Measurements from ENCODE around the gene CHST14. TPM values are rescaled to one million over a fixed set of nuclear protein-coding genes. Genes with fewer than 3 reads are reported as not detected.

Gene CHST14
- total RNA-seq, 1 donor from 2014 or later, result 25.7 TPM

DNA sequence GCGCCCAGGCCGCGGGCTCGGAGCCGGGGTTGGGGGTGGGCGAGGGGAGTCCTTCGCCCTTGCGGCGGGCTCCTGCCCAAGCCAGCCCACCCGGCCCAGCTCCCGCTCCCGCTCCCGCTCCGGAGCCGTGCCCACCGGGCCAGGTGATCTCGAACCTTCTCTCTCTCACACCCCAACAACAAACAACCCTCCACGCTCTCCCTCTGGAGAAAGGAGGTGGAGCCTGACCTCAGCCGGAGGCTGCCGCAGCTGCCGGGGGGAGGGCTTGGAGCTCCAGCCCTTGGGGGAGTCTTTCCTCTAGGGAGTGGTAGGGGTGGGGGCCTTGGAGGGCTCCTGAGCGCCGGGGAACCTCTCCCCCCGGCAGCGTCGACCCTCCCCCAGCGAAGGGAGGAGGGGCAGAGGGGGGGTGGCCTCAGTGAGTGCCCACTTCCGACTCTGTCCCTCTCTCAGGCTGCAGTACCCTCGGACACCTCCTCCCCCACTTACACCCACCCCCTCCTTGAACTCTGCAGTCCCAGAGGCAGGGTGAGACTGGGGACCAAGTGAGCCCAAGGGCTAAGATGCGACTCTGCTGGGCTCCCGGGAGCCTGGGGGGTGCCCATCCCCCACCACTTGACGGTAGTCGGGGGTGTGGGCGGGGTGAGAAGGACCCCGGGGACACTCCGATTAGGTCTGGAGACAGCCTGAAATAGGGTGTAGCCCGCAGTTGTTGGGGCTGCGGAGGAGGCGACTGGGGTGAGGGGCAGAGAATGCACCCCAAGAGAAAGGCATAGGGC, 34.5 kb upstream of the CHST14 start:
- Histone ChIP-seq H3K4me2 (ENCODE audit: low read length) (peak overlapping the region; percentile 76), H2AFZ (ENCODE audit: low read depth, low read length) (peak overlapping the region; percentile 51), H3K9me3 (ENCODE audit: insufficient read depth, low read depth, low read length) (no peaks in the 10 kb centered on the region), H3K79me2 (ENCODE audit: insufficient read depth, low read length) (no peaks in the 10 kb centered on the region), H3K27me3 (ENCODE audit: insufficient read depth, low read length) (peaks cover 68% of the 10 kb centered on the region), H4K20me1 (ENCODE audit: insufficient read depth, low read length) (no peaks in the 10 kb centered on the region), H3K4me1 (ENCODE audit: insufficient read depth, low read length) (peaks cover 19% of the 10 kb centered on the region), H3K27ac (ENCODE audit: low read depth, low read length) (no peak overlapping the region), H3K4me3 (ENCODE audit: insufficient read depth, low read depth, low read length) (peak overlapping the region; percentile 37), H3K36me3 (ENCODE audit: insufficient read depth, low read length) (no peaks in the 10 kb centered on the region), H3K9ac (ENCODE audit: low read length) (no peak overlapping the region)
- DNase-seq (ENCODE audit: low read depth) (no peak), FAIRE-seq (no peak)
- H3K27ac Mint-ChIP-seq (ENCODE audit: unreplicated experiment), result no peak overlapping the region
- H3K27me3 Mint-ChIP-seq (ENCODE audit: low read depth, unreplicated experiment), result peaks cover 43% of the 10 kb centered on the region
- H3K4me3 Mint-ChIP-seq (ENCODE audit: unreplicated experiment), result peak overlapping the region; percentile 79
- H3K9me3 Mint-ChIP-seq (ENCODE audit: unreplicated experiment), result no peaks in the 10 kb centered on the region
- peaks cover 18% of the 10 kb centered on the region for H3K4me1 Mint-ChIP-seq (ENCODE audit: low read depth, unreplicated experiment)
- peaks cover 3% of the 10 kb centered on the region for H3K36me3 Mint-ChIP-seq (ENCODE audit: low read depth, unreplicated experiment)
- TF ChIP-seq EZH2 (IDR thresholded peaks at IDR 0.05; ENCODE audit: insufficient read depth, low read length), result peak; percentile 95
- TF ChIP-seq, protein P1, sequence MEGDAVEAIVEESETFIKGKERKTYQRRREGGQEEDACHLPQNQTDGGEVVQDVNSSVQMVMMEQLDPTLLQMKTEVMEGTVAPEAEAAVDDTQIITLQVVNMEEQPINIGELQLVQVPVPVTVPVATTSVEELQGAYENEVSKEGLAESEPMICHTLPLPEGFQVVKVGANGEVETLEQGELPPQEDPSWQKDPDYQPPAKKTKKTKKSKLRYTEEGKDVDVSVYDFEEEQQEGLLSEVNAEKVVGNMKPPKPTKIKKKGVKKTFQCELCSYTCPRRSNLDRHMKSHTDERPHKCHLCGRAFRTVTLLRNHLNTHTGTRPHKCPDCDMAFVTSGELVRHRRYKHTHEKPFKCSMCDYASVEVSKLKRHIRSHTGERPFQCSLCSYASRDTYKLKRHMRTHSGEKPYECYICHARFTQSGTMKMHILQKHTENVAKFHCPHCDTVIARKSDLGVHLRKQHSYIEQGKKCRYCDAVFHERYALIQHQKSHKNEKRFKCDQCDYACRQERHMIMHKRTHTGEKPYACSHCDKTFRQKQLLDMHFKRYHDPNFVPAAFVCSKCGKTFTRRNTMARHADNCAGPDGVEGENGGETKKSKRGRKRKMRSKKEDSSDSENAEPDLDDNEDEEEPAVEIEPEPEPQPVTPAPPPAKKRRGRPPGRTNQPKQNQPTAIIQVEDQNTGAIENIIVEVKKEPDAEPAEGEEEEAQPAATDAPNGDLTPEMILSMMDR (IDR thresholded peaks at IDR 0.05; ENCODE audit: insufficient read depth, low read depth, low read length), result no peak

DNA sequence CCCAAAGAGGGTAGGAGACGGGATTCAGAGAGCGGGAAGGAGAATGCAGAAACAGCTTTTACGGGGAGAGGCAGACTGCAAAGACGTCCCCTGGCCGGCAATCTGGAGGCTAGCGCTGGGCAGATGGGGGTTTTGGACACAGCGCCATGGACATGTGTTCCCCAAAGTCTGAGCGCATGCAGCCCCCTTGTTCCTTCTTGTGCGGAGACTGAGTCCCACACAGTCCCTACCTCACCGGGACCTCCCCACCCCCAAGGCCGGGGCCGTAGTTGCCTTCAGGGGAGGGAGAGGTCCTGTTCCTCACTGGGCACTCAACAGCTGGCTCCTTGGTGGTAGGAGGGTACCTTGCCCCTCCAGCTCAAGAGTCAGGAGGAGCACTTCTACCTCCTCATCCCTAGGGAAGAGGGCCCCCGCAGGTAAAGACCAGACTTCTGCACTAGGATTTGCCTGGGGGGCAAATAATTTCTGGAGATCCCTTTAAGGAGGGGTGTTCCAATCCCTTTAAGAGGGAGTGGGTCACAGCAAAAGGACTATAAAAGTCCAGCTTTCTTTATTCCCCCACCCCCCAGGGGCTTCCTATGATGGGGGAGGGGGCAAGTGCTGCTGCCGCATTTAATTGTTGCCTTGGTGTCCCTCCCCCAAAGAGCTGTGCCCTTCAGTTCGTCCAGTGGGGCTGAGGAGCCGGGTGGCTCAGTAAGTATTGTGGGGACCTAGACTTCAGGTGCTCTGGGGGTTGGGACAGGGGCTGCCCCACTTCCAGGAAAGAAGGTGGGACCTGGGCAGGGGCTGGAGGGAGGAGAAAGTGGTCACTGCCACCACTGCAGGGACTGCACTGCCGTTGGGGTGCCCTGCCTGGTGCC, 33.7 kb upstream of the CHST14 start:
- H3K4me1 ChIP-seq (ENCODE audit: insufficient read depth, low read length), result peaks cover 19% of the 10 kb centered on the region
- H3K9ac ChIP-seq (ENCODE audit: low read length), result no peak overlapping the region
- H2AFZ ChIP-seq (ENCODE audit: low read depth, low read length), result no peak overlapping the region
- H3K27me3 ChIP-seq (ENCODE audit: insufficient read depth, low read length), result peaks cover 68% of the 10 kb centered on the region
- H3K27ac Mint-ChIP-seq (ENCODE audit: unreplicated experiment), result peak overlapping the region; percentile 31
- H4K20me1 ChIP-seq (ENCODE audit: insufficient read depth, low read length), result no peaks in the 10 kb centered on the region
- peaks cover 3% of the 10 kb centered on the region for H3K36me3 Mint-ChIP-seq (ENCODE audit: low read depth, unreplicated experiment)
- H3K9me3 Mint-ChIP-seq (ENCODE audit: unreplicated experiment), result no peaks in the 10 kb centered on the region
- DNase-seq (ENCODE audit: low read depth), result no peak
- peaks cover 18% of the 10 kb centered on the region for H3K4me1 Mint-ChIP-seq (ENCODE audit: low read depth, unreplicated experiment)
- no peaks in the 10 kb centered on the region for H3K36me3 ChIP-seq (ENCODE audit: insufficient read depth, low read length)
- H3K4me3 Mint-ChIP-seq (ENCODE audit: unreplicated experiment), result peak overlapping the region; percentile 79
- H3K27me3 Mint-ChIP-seq (ENCODE audit: low read depth, unreplicated experiment), result peaks cover 42% of the 10 kb centered on the region
- H3K4me3 ChIP-seq (ENCODE audit: insufficient read depth, low read depth, low read length), result no peak overlapping the region
- FAIRE-seq, result no peak
- H3K79me2 ChIP-seq (ENCODE audit: insufficient read depth, low read length), result no peaks in the 10 kb centered on the region
- no peaks in the 10 kb centered on the region for H3K9me3 ChIP-seq (ENCODE audit: insufficient read depth, low read depth, low read length)
- H3K27ac ChIP-seq (ENCODE audit: low read depth, low read length), result no peak overlapping the region
- no peak for TF ChIP-seq EZH2 (IDR thresholded peaks at IDR 0.05; ENCODE audit: insufficient read depth, low read length)
- TF ChIP-seq, protein P1 (IDR thresholded peaks at IDR 0.05; ENCODE audit: insufficient read depth, low read depth, low read length), result no peak
- H3K4me2 ChIP-seq (ENCODE audit: low read length), result peak overlapping the region; percentile 76
